Measurements from ENCODE around the gene HELZ. TPM values are rescaled to one million over a fixed set of nuclear protein-coding genes. Genes with fewer than 3 reads are reported as not detected.
"Not testable (repeated sequence)": the region's sequence is repeated elsewhere in the genome, so short reads cannot be mapped to it uniquely, and the experiment has no call there.

HELZ gene
- total RNA-seq, 2 experiments from 2014 or later, result 47.9 to 53.9 TPM

GRCh38 chr17:67274466-67274865 is 29.5 kb upstream of the HELZ start:
- no peaks in the 10 kb centered on the region for H3K36me3 Mint-ChIP-seq
- no peak for DNase-seq
- H3K27ac Mint-ChIP-seq, result no peak overlapping the region
- H3K9me3 Mint-ChIP-seq, result no peaks in the 10 kb centered on the region
- H3K27me3 Mint-ChIP-seq, result no peaks in the 10 kb centered on the region
- H3K4me3 Mint-ChIP-seq, result no peak overlapping the region
- H3K4me1 Mint-ChIP-seq, result no peaks in the 10 kb centered on the region

- H3K27me3 Mint-ChIP-seq, result no peaks in the 10 kb centered on the region
- no peak overlapping the region for H3K27ac Mint-ChIP-seq
Measured at GRCh38 chr17:67273900-67274299, 28.9 kb upstream of the HELZ start.

GRCh38 chr17:67272312-67273047 is 27.5 kb upstream of the HELZ start:
- H3K27me3 Mint-ChIP-seq, result no peaks in the 10 kb centered on the region
- H3K4me3 Mint-ChIP-seq, result no peak overlapping the region
- H3K9me3 Mint-ChIP-seq, result no peaks in the 10 kb centered on the region
- no peaks in the 10 kb centered on the region for H3K36me3 Mint-ChIP-seq
- no peak for DNase-seq
- no peak overlapping the region for H3K27ac Mint-ChIP-seq
- H3K4me1 Mint-ChIP-seq, result no peaks in the 10 kb centered on the region

More at GRCh38 chr17:67273900-67274299, 28.9 kb upstream of the HELZ start:
- Mint-ChIP-seq H3K4me3 (no peak overlapping the region), H3K4me1 (no peaks in the 10 kb centered on the region), H3K36me3 (no peaks in the 10 kb centered on the region), H3K9me3 (no peaks in the 10 kb centered on the region)
- no peak for DNase-seq

- DNase-seq, H3K4me1 Mint-ChIP-seq, H3K36me3 Mint-ChIP-seq, H3K27me3 Mint-ChIP-seq, H3K9me3 Mint-ChIP-seq, H3K4me3 Mint-ChIP-seq, H3K27ac Mint-ChIP-seq: not testable (repeated sequence)
Measured at GRCh38 chr17:67271187-67271586, 26.2 kb upstream of the HELZ start.

- Mint-ChIP-seq H3K9me3 (no peaks in the 10 kb centered on the region), H3K27ac (no peak overlapping the region), H3K27me3 (no peaks in the 10 kb centered on the region), H3K36me3 (no peaks in the 10 kb centered on the region), H3K4me1 (no peaks in the 10 kb centered on the region), H3K4me3 (no peak overlapping the region)
- no peak for DNase-seq
Measured at GRCh38 chr17:67270416-67270815, 25.4 kb upstream of the HELZ start.

GRCh38 chr17:67266496-67266895 is 21.5 kb upstream of the HELZ start:
- DNase-seq, result no peak
- Mint-ChIP-seq H3K27ac (no peak overlapping the region), H3K27me3 (no peaks in the 10 kb centered on the region), H3K9me3 (no peaks in the 10 kb centered on the region), H3K4me1 (no peaks in the 10 kb centered on the region), H3K36me3 (no peaks in the 10 kb centered on the region), H3K4me3 (no peak overlapping the region)

GRCh38 chr17:67265436-67266019 is 20.5 kb upstream of the HELZ start:
- no peaks in the 10 kb centered on the region for H3K9me3 Mint-ChIP-seq
- H3K36me3 Mint-ChIP-seq, result no peaks in the 10 kb centered on the region
- no peak overlapping the region for H3K4me3 Mint-ChIP-seq
- H3K27me3 Mint-ChIP-seq, result no peaks in the 10 kb centered on the region
- no peak for DNase-seq
- H3K4me1 Mint-ChIP-seq, result no peaks in the 10 kb centered on the region
- H3K27ac Mint-ChIP-seq, result no peak overlapping the region

GRCh38 chr17:67262435-67263117 is 17.6 kb upstream of the HELZ start:
- Mint-ChIP-seq H3K4me1 (peaks cover 14% of the 10 kb centered on the region), H3K27me3 (no peaks in the 10 kb centered on the region), H3K4me3 (no peak overlapping the region), H3K27ac (no peak overlapping the region), H3K9me3 (no peaks in the 10 kb centered on the region), H3K36me3 (no peaks in the 10 kb centered on the region)
- DNase-seq, result no peak

- Mint-ChIP-seq H3K9me3 (no peaks in the 10 kb centered on the region), H3K27ac (no peak overlapping the region), H3K27me3 (no peaks in the 10 kb centered on the region), H3K36me3 (no peaks in the 10 kb centered on the region), H3K4me3 (no peak overlapping the region), H3K4me1 (peaks cover 16% of the 10 kb centered on the region)
- no peak for DNase-seq
Measured at GRCh38 chr17:67260170-67260987, 15.4 kb upstream of the HELZ start.

- no peaks in the 10 kb centered on the region for H3K36me3 Mint-ChIP-seq
- H3K27ac Mint-ChIP-seq, result no peak overlapping the region
- H3K4me3 Mint-ChIP-seq, result no peak overlapping the region
- no peaks in the 10 kb centered on the region for H3K9me3 Mint-ChIP-seq
- H3K27me3 Mint-ChIP-seq, result no peaks in the 10 kb centered on the region
- peak; percentile 26 for DNase-seq
- peaks cover 16% of the 10 kb centered on the region for H3K4me1 Mint-ChIP-seq
Measured at GRCh38 chr17:67258821-67259468, 13.9 kb upstream of the HELZ start.

GRCh38 chr17:67256075-67256732 is 11.2 kb upstream of the HELZ start:
- no peaks in the 10 kb centered on the region for H3K9me3 Mint-ChIP-seq
- H3K36me3 Mint-ChIP-seq, result no peaks in the 10 kb centered on the region
- peaks cover 16% of the 10 kb centered on the region for H3K4me1 Mint-ChIP-seq
- DNase-seq, result no peak
- H3K4me3 Mint-ChIP-seq, result no peak overlapping the region
- no peaks in the 10 kb centered on the region for H3K27me3 Mint-ChIP-seq
- H3K27ac Mint-ChIP-seq, result no peak overlapping the region

GRCh38 chr17:67253384-67253783 is 8.4 kb upstream of the HELZ start:
- H3K4me3 Mint-ChIP-seq, result no peak overlapping the region
- peaks cover 8% of the 10 kb centered on the region for H3K4me1 Mint-ChIP-seq
- H3K36me3 Mint-ChIP-seq, result no peaks in the 10 kb centered on the region
- no peaks in the 10 kb centered on the region for H3K9me3 Mint-ChIP-seq
- no peaks in the 10 kb centered on the region for H3K27me3 Mint-ChIP-seq
- H3K27ac Mint-ChIP-seq, result no peak overlapping the region
- no peak for DNase-seq

- not testable (repeated sequence) for H3K27ac Mint-ChIP-seq, H3K27me3 Mint-ChIP-seq, H3K4me1 Mint-ChIP-seq, H3K36me3 Mint-ChIP-seq, DNase-seq, H3K9me3 Mint-ChIP-seq, H3K4me3 Mint-ChIP-seq
Measured at GRCh38 chr17:67251586-67251985, 6.6 kb upstream of the HELZ start.

- Mint-ChIP-seq H3K27me3 (no peaks in the 10 kb centered on the region), H3K4me1 (peaks cover 14% of the 10 kb centered on the region), H3K27ac (no peak overlapping the region), H3K4me3 (no peak overlapping the region), H3K9me3 (no peaks in the 10 kb centered on the region), H3K36me3 (peaks cover 5% of the 10 kb centered on the region)
- no peak for DNase-seq
Measured at GRCh38 chr17:67248291-67248690, 3.3 kb upstream of the HELZ start.

All from activated naive CD8-positive, alpha-beta T cell treated with anti-CD3 and anti-CD28 coated beads for 36 hours (primary cell).